HUES48 (cell line): ENCODE data around the gene SMIM29.

Source experiments
- H3K27ac ChIP-seq: one replicate; pipeline ENCODE4 v1.7.0; 2013; ENCODE audit warnings: low read depth, low read length, inconsistent platforms
- H3K27me3 ChIP-seq: 2 replicates; pipeline ENCODE4 v1.6.1; 2013; ENCODE audit warnings: mild to moderate bottlenecking, low read length; ENCODE audit not compliant: control insufficient read depth, insufficient read depth
- H3K36me3 ChIP-seq: 2 replicates; pipeline ENCODE4 v1.6.1; 2013; ENCODE audit warnings: low read length; ENCODE audit not compliant: control insufficient read depth, insufficient read depth
- H3K4me1 ChIP-seq: 2 replicates; pipeline ENCODE4 v1.6.1; 2013; ENCODE audit warnings: mild to moderate bottlenecking, low read length; ENCODE audit not compliant: control insufficient read depth, insufficient read depth
- H3K4me3 ChIP-seq: 2 replicates; pipeline ENCODE4 v1.5.1; 2013; ENCODE audit warnings: mild to moderate bottlenecking, low read depth, low read length
- H3K9ac ChIP-seq: 2 replicates; pipeline ENCODE4 v1.6.1; 2013; ENCODE audit warnings: mild to moderate bottlenecking, low read depth, low read length, moderate library complexity
- H3K9me3 ChIP-seq: 2 replicates; pipeline ENCODE4 v1.6.1; 2013; ENCODE audit warnings: low read length; ENCODE audit not compliant: control insufficient read depth, insufficient read depth

Gene SMIM29

GRCh38 chr6:34218691-34219090, 30.1 kb downstream of the SMIM29 start:
- no peak overlapping the region for H3K9ac ChIP-seq
- peaks cover 6% of the 10 kb centered on the region for H3K4me1 ChIP-seq
- no peak overlapping the region for H3K27ac ChIP-seq
- H3K27me3 ChIP-seq: no peaks in the 10 kb centered on the region
- no peak overlapping the region for H3K4me3 ChIP-seq
- H3K36me3 ChIP-seq: no peaks in the 10 kb centered on the region
- no peaks in the 10 kb centered on the region for H3K9me3 ChIP-seq

- no peak overlapping the region for H3K27ac ChIP-seq
- H3K9me3 ChIP-seq: no peaks in the 10 kb centered on the region
- H3K9ac ChIP-seq: no peak overlapping the region
- no peaks in the 10 kb centered on the region for H3K4me1 ChIP-seq
- H3K4me3 ChIP-seq: no peak overlapping the region
- no peaks in the 10 kb centered on the region for H3K36me3 ChIP-seq
- no peaks in the 10 kb centered on the region for H3K27me3 ChIP-seq
Measured at GRCh38 chr6:34213772-34214171, 35.0 kb downstream of the SMIM29 start.

DNA sequence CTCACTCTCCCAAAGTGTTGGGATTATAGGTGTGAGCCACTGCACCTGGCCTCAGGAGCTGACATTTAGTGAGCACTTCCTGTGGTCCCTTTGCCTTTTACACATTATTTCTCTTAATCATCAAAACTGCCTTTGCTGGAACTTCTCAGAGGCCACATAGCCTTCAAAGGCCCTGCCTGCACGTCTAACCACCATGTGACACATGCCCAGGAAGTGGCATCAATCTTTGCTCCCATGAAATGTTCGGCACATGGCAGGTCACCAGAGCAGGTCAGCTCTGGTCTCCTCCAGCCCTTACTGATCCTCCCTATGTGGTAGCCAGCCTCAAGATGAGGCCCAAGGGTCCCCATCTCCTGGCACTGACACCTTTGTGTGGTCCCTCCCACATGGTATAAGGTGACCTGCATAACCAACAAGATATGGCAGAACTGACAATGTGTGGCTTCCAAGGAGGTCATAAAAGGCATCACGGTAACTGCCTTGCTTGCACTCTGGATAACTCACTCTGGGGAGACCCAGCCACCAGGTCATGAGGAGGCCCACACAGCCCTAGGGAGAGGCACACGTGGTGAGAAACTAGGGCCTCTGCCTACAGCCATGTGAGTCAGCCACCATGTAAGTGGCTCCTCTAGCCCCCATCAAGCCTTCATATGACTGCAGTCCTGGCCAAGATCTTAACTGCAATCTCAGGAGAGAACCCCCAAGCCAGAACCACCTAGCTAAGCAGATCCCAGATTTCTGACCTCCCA, 40.9 kb downstream of the SMIM29 start:
- Histone ChIP-seq H3K36me3 (no peaks in the 10 kb centered on the region), H3K27ac (no peak overlapping the region), H3K9me3 (no peaks in the 10 kb centered on the region), H3K27me3 (no peaks in the 10 kb centered on the region), H3K4me3 (no peak overlapping the region), H3K9ac (no peak overlapping the region), H3K4me1 (peaks cover 6% of the 10 kb centered on the region)

GRCh38 chr6:34206726-34207125, 42.1 kb downstream of the SMIM29 start:
- H3K27ac ChIP-seq: no peak overlapping the region
- H3K36me3 ChIP-seq: no peaks in the 10 kb centered on the region
- no peaks in the 10 kb centered on the region for H3K9me3 ChIP-seq
- no peak overlapping the region for H3K4me3 ChIP-seq
- peaks cover 6% of the 10 kb centered on the region for H3K4me1 ChIP-seq
- H3K27me3 ChIP-seq: no peaks in the 10 kb centered on the region
- H3K9ac ChIP-seq: no peak overlapping the region

GRCh38 chr6:34205916-34206315, 42.9 kb downstream of the SMIM29 start:
- no peak overlapping the region for H3K9ac ChIP-seq
- H3K36me3 ChIP-seq: no peaks in the 10 kb centered on the region
- H3K4me3 ChIP-seq: no peak overlapping the region
- H3K4me1 ChIP-seq: peaks cover 6% of the 10 kb centered on the region
- no peaks in the 10 kb centered on the region for H3K27me3 ChIP-seq
- no peaks in the 10 kb centered on the region for H3K9me3 ChIP-seq
- H3K27ac ChIP-seq: peak overlapping the region; percentile 42

- peak overlapping the region; percentile 42 for H3K27ac ChIP-seq
- H3K27me3 ChIP-seq: no peaks in the 10 kb centered on the region
- no peak overlapping the region for H3K9ac ChIP-seq
- H3K4me3 ChIP-seq: no peak overlapping the region
- H3K9me3 ChIP-seq: no peaks in the 10 kb centered on the region
- H3K4me1 ChIP-seq: peaks cover 6% of the 10 kb centered on the region
- no peaks in the 10 kb centered on the region for H3K36me3 ChIP-seq
Measured at GRCh38 chr6:34205466-34205865, 43.3 kb downstream of the SMIM29 start.

DNA sequence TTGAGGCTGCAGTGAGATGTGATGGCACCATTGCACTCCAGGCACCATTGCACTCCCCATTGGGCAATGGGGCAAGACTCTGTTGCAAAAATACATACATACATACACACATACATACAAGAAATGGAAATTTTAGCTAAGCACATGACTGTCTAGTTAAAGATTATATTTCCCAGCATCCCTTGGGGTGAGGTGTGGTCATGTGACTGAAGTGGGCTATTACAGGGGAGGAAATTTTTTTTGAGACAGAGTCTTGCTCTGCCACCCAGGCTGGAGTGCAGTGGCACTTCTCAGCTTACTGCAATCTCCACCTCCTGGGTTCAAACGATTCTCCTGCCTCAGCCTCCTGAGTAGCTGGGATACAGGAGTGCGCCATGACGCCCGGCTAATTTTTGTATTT, 44.1 kb downstream of the SMIM29 start:
- Histone ChIP-seq H3K4me3 (no peak overlapping the region), H3K27ac (no peak overlapping the region), H3K27me3 (no peaks in the 10 kb centered on the region)

GRCh38 chr6:34202329-34203201, 46.2 kb downstream of the SMIM29 start:
- Histone ChIP-seq H3K9ac (no peak overlapping the region), H3K9me3 (no peaks in the 10 kb centered on the region), H3K36me3 (no peaks in the 10 kb centered on the region), H3K27ac (no peak overlapping the region), H3K4me3 (no peak overlapping the region), H3K4me1 (peaks cover 6% of the 10 kb centered on the region), H3K27me3 (no peaks in the 10 kb centered on the region)

More for the DNA sequence above, 44.1 kb downstream of the SMIM29 start:
- peaks cover 6% of the 10 kb centered on the region for H3K4me1 ChIP-seq
- H3K9me3 ChIP-seq: no peaks in the 10 kb centered on the region
- no peaks in the 10 kb centered on the region for H3K36me3 ChIP-seq
- H3K9ac ChIP-seq: no peak overlapping the region

- peaks cover 6% of the 10 kb centered on the region for H3K4me1 ChIP-seq
- no peaks in the 10 kb centered on the region for H3K9me3 ChIP-seq
- no peak overlapping the region for H3K9ac ChIP-seq
- H3K36me3 ChIP-seq: no peaks in the 10 kb centered on the region
- H3K27ac ChIP-seq: no peak overlapping the region
- H3K27me3 ChIP-seq: no peaks in the 10 kb centered on the region
- no peak overlapping the region for H3K4me3 ChIP-seq
Measured at GRCh38 chr6:34201455-34202107, 47.2 kb downstream of the SMIM29 start.

GRCh38 chr6:34200340-34200971, 48.4 kb downstream of the SMIM29 start:
- H3K4me1 ChIP-seq: peaks cover 3% of the 10 kb centered on the region
- H3K36me3 ChIP-seq: no peaks in the 10 kb centered on the region
- peak overlapping the region; percentile 70 for H3K27ac ChIP-seq
- no peak overlapping the region for H3K9ac ChIP-seq
- H3K27me3 ChIP-seq: 0 out of 2 replicates have a peak, but pooled peaks cover 5% of the 10 kb centered on the region
- no peak overlapping the region for H3K4me3 ChIP-seq
- no peaks in the 10 kb centered on the region for H3K9me3 ChIP-seq
